ENCODE data around the gene C1D.

GRCh38 chr2:68046642-68047240 is 16.1 kb downstream of the C1D start:
- TF ChIP-seq TAF1 (IDR thresholded peaks at IDR 0.05; ENCODE audit: low read depth) (no peak), CTCF (IDR thresholded peaks at IDR 0.05; ENCODE audit: poor library complexity, severe bottlenecking) (no peak), EZH2 (IDR thresholded peaks at IDR 0.05; ENCODE audit: borderline replicate concordance, insufficient read depth, low read length, poor library complexity, severe bottlenecking) (no peak), EP300 (conservative IDR thresholded peaks at IDR 0.05; ENCODE audit: poor library complexity, severe bottlenecking) (no peak), POLR2AphosphoS5 (IDR thresholded peaks at IDR 0.05) (no peak), REST (IDR thresholded peaks at IDR 0.05; ENCODE audit: borderline replicate concordance) (no peak), MXI1 (conservative IDR thresholded peaks at IDR 0.05; ENCODE audit: poor library complexity, severe bottlenecking) (no peak)

All from neural cell (in vitro differentiated cells).